GM21825 (cell line): ENCODE results near the gene MEP1B.
"Not testable (repeated sequence)": the region's sequence is repeated elsewhere in the genome, so short reads cannot be mapped to it uniquely, and the experiment has no call there.

ENCODE experiments used
- ATAC-seq: cut with Tn5 transposase; IDR thresholded peaks from one replicate; pipeline ENCODE4 v1.9.1; 2021; ENCODE audit warnings: mild to moderate bottlenecking, moderate library complexity; ENCODE audit not compliant: unreplicated experiment

The MEP1B gene

GRCh38 chr18:32208577-32208976, 18.7 kb downstream of the MEP1B start:
- ATAC-seq: no peak

DNA sequence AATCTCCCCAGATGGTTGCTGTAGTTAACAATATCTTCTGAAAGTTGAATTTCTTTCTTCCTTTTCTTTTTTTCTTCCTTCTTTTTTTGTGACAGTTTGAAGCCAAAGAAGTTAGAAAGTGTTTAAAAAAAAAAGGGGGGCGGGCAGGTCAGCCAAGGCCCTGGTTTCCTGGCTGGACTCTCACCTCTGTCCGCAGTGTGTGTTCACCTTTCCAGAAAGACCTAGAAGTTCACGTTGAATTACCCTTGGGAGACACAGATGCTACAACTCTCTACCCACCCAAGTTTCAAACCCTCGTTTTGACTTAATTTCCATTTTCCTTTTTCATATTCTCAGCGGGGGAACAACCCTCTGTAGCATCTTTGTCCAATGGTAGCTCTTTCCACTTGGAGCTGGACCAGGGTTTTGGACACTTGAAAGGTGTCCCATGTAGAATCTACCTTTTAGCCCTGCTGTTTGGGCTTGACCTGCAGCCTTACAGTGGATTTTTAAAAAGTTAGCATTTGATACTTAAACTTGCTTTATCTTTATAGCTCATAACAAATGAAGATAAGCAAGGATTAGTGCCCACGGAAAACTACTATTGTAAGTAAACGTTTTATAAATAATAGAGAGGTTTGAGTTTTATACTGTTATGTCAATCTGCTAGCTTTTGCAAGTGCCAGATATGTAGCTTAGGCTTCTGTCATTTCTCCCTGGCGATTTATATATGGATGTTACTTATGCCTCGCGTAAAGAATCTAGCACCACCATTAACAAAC, 20.0 kb downstream of the MEP1B start:
- ATAC-seq: no peak

- ATAC-seq: no peak
Measured at GRCh38 chr18:32213693-32214092, 23.9 kb downstream of the MEP1B start.

DNA sequence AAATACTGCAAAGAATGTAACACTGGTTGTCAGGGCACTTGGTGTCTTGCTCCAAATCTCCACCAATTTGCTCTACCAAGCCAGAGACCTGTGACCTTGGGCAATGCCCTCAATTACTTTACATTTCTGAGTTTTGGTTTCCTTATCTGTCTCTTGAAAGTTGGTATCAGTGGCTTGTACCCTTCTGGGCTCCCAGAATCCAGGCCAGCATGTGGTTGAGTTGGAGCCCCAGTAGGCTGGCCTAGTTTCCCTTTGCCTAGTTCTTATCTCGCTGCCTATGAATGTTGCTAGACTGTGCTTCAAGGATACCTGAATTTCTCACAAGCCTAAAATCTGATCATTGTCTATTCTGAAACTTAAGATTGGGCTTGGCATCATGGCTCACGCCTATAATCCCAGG, 26.6 kb downstream of the MEP1B start:
- ATAC-seq: no peak

DNA sequence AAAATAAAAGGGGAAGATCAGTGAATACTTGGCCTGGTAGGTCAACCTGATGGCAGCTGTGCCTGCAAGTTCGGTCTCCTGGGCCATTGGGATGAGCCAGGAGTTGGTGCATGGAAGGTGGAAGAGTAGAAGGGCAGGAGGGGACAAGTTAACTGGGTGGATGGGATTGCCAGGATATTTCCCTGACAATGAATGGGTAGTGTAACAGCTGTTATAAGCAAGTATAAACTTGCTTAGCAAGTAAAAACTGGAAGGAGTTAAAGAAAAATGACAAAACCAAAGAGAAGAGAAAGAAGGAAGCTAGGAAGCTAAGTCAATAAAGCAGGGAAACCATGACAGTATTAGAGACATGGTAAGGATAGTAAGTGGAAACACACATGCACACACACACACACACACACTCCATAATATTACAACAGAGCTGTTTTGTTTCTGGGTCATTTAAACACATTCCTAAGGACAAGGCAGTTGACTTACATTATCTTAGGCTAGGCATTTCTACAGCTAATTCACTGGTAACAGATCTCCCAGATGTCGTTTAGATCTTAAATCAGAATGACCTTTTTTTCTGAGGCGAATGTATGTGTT, 29.7 kb downstream of the MEP1B start:
- ATAC-seq: no peak

DNA sequence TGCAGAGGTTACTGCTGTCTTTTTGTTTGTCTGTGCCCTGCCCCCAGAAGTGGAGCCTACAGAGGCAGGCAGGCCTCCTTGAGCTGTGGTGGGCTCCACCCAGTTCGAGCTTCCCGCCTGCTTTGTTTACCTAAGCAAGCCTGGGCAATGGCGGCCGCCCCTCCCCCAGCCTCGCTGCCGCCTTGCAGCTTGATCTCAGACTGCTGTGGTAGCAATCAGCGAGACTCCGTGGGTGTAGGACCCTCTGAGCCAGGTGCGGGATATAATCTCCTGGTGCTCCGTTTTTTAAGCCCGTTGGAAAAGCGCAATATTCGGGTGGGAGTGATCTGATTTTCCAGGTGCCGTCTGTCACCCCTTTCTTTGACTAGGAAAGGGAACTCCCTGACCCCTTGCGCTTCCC, 43.5 kb downstream of the MEP1B start:
- ATAC-seq: not testable (repeated sequence)

DNA sequence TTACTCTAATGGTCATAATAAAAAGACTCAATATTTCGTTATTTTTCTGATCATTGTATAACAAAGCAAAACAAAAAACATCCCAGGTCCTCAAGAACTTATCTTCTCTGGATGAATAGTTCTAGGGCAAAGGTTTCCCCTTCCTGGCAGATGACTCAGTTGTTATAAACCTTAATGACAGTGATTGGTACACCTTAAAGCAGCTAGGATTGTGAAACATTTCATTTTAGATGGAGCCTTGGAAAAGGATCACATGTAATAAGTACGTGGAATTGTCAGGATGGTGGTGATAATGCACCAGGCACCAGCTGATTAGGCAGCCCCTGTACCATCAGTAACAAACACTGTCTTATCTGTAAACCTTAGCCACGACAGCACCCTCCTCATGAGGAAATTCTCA, 47.2 kb downstream of the MEP1B start:
- no peak for ATAC-seq

DNA sequence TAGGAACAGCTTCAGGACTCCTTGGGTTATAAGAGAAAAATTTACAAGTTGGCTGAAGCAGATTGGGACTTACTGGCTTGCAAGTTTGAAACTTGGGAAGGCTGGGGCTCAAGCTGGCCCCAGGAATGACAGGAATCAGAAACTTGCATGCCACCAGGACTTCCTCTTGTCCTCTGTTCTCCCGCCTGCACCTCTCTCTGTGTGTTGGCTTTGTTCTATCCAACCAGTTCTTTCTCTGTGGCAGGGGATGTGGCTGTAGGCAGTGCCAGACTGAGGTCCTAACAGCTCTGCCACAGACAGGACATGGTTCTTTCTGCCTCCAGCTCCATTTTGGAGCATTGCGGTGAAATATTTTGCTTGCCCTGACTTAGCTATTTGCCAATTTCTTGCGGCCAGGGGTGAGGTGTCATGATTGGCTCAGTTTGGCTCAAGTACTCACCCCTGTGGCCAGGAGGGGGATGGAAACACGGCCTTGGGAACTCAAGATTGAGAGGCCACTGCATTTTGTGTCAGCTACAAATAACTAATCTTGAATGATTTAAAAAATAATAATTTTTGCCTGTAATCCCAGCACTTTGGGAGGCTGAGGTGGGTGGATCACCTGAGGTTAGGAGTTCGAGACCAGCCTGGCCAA, 48.9 kb downstream of the MEP1B start:
- ATAC-seq: no peak

DNA sequence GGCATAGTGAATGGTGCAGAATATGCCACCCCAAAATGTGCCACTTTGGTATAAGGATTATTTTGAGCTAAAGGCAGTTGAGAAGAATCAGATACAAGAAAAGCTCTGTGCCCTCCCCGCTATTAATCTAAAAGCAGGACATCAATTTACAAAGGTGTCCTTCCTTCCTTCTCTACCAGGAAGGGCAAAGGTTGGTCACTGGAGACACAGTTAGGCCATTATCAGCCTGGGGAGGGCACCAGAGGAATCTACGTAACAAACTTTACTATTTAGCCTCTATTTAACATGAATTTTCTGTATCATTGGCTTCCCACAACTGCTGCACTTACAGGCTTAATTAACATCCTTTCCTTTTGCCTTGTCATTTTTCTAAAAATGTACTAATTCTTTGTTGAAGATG, 52.6 kb downstream of the MEP1B start:
- ATAC-seq: no peak

- ATAC-seq: no peak
Measured at GRCh38 chr18:32243358-32243757, 53.5 kb downstream of the MEP1B start.

DNA sequence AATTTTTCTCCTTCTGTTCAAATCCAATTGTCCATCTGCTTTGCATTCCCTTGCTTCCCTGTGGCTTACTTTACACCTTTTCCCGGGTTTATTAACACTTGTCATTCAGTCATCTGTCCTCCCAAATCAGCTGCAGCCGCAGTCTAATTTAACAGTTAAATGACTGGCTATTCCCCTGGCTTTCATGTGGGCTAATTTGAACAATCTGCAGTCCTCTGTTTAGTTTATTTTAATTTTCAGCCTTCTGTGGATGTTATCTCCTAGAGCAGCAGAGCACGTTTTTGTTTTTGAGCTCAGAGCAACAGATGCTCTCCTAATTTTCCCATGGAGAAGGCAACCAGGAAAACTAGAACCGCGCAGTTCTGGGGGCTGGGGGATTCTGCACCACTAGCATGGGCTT, 55.0 kb downstream of the MEP1B start:
- no peak for ATAC-seq

DNA sequence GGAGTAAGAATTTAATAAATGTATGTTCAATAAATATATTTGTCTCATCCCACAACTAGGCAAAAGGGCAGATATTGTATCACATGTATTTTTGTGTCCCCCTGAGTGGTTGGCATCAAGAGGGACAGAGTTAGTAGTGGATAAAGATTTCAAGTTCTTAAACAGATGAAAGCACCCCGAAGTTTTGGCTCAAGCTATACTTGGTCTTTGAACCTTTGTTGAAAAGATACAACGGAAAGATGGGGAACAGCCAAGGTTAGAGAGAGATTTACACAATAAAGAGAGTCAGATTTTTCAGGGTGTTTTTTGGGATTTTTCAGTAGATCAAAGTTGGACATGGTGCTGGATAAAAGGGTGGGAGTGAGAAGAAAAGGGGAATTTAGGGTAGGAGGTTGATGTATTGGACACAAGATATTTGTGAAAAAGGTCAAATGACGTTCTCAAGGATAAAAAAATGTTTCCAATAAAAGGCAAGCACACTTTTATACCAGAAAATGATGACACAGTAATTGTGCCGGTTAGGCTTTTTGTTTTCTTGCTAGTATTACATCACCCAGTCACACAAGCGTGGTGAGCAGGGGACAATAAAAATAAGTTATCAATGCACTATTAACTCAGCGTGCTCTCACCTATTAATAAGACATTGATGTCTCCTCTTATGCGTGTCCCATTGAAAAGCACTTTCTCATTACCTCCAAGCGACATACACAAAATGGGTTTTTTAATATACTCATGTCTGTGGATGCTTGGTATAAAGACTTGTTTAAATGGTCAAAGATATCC, 59.5 kb downstream of the MEP1B start:
- ATAC-seq: no peak

- ATAC-seq: no peak
Measured at GRCh38 chr18:32251466-32251865, 61.6 kb downstream of the MEP1B start.

DNA sequence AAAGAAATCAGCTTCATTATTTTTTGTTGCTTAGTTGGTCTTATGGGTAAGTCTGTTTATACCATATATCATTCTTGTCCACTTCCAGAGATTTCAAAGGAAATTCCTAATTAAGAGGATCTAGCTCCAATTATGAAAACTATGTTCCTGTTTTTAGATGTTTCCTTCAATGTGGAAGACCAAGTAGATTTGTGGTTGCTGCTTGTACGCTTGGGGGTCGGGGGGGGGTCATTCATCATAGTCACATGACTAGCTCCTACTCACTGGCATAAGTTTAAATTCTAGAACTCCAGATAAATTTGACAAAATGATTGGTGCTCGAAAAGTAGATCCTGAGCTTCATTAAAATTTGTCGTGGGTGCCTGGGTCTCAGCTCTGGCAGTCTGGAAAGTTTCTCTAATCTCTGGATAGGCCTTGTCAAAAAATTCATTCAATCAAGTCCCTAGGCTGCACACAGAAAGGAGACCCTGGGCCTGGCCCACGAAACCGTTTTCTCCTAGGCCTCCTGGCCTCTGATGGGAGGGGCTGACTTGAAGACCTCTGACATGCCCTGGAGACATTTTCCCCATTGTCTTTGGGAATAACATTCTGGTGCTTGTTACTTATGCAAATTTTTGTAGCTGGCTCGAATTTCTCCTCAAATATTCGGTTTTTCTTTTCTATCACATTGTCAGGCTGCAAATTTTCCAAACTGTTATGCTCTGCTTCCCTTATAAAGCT, 62.5 kb downstream of the MEP1B start:
- no peak for ATAC-seq

DNA sequence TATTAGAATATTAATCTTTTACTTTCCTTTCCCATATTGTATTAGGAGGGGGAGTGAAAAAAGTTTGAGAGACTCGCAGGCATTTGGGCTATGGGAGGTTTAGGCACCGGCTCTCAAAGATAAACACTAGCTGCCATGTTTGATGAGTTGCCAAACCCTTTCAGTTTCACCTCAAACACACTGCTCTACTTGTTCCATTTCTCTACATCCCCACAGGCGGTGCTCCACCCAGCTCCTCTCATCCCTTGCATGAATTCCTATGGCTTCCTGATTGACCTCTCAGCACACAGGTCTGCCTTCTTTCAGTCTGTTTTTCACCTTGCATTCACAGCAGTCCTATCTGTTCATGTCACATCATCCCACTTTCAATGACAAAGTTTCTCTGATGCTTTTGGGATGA, 65.7 kb downstream of the MEP1B start:
- no peak for ATAC-seq

GRCh38 chr18:32257084-32257785, 67.4 kb downstream of the MEP1B start:
- no peak for ATAC-seq

- ATAC-seq: no peak
Measured at GRCh38 chr18:32258148-32258547, 68.3 kb downstream of the MEP1B start.

DNA sequence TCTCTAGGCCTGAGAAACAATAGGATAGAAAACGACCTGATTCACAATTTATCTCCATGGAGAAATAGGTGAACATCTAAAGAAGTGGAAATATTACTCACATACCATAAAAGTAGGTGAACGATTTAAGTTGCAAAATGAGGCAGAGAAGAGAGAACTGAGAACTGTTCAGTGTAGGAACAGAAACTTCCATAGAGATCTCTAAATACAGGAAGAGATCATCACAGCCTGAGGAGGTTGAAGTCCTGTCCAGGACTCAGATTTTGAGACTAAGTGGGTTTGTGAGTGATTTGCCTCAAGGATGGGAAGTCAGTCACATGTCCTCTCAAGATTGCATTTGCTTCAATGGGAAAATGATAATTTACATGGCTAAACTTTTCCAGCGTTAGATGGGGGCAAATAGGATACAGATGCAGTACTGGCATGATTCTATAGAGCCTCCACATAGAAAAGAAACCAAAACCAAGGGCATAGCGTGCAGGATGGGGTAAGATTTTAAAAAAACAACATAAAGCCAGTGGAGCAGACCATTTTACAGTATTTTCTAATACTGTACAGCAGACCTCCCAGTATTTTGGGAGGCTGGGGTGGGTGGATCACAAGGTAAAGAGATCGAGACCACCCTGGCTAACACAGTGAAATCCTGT, 68.8 kb downstream of the MEP1B start:
- no peak for ATAC-seq

GRCh38 chr18:32259553-32259952, 69.7 kb downstream of the MEP1B start:
- ATAC-seq: no peak

DNA sequence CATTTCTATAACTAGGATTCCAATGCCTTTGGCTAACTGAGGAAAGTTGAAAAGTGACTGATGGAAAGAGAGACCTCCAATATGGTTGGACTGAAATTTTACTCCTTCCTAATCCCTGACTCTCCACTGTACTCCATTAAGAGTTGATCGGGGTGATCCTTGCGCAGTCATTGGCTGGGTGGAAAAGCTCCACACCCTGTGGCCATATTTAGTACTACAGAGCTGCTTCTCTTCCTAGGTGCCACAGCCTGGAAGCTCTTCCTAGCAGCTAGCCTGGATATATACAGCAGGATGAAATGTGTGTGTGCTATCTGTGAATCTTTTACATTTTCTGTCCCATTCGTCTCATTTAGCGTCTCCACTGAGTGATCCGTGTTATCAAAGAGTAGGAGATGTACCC, 71.2 kb downstream of the MEP1B start:
- ATAC-seq: no peak
